ENCODE results near the gene ARFGEF3. TPM values are rescaled to one million over a fixed set of nuclear protein-coding genes. Genes with fewer than 3 reads are reported as not detected.

ARFGEF3 gene
- total RNA-seq (2013; cell fraction: nucleolus; rRNA removed), result not detected in 2 replicates
- total RNA-seq (2014; rRNA removed) (under 0.01 TPM in 2 replicates), total RNA-seq (2014; rRNA removed; fragmentation: Illumina TruSeq; extraction: Trizol) (under 0.01 TPM in 1 of 2 replicates, not detected in the other), total RNA-seq (2021) (0.03 and 0.08 TPM in 2 replicates), polyA plus RNA-seq (2011; rRNA removed) (0.01 and 0.03 TPM in 2 replicates), polyA plus RNA-seq (2014; fragmentation: Illumina TruSeq; extraction: Trizol) (0.03 TPM in 2 replicates), polyA plus RNA-seq (2014; fragmentation: Nextera tagmentation; extraction: Ambion mirVana) (under 1 TPM in 1 of 2 experiments, not detected in 1; 0.02 TPM), polyA plus RNA-seq (2014; rRNA removed) (under 0.01 and 0.01 TPM in 2 replicates), polyA plus RNA-seq (2016; fragmentation: Nextera tagmentation; extraction: Ambion mirVana) (under 1 TPM; 0.01 to 0.03 TPM), polyA minus RNA-seq (2011; rRNA and poly(A)+ RNA removed) (under 0.01 and 0.05 TPM in 2 replicates), Bru-seq, nascent RNA (percentile 15 among the genes with signal in this experiment), BruChase-seq, experiment 1, labeled RNA remaining after a 6-hour chase (percentile 13 among the genes with signal in this experiment), BruChase-seq, experiment 2, labeled RNA remaining after a 2-hour chase (percentile 18 among the genes with signal in this experiment)
- polyA plus RNA-seq (2011; ENCODE audit: low read depth), result 0.05 TPM
- 0.01 TPM in 1 of 2 replicates, not detected in the other for polyA plus RNA-seq (2011; cell fraction: cytosol; rRNA removed)
- polyA plus RNA-seq (2011; cell fraction: nucleus; rRNA removed), result 0.03 and 0.04 TPM in 2 replicates
- 0.07 and 0.13 TPM in 2 replicates for polyA plus RNA-seq (2012)
- polyA minus RNA-seq (2011; cell fraction: cytosol; rRNA and poly(A)+ RNA removed), result not detected in 2 replicates
- polyA minus RNA-seq (2011; cell fraction: nucleus; rRNA and poly(A)+ RNA removed), result 0.10 TPM in 1 of 2 replicates, not detected in the other
- long read RNA-seq, experiment 1, result 0 reads
- long read RNA-seq, experiment 2, partial matches to known transcripts, result 0 of 1 reads
- long read RNA-seq, experiment 2, other reads (novel, unspliced or antisense), result 1 of 1 reads

GRCh38 chr6:138161338-138162110, at the start of gene ARFGEF3:
TSS of gene ARFGEF3 (plus strand) at chr6:138161939. CDS start at chr6:138162087, 148 bp downstream.
- ATAC-seq (peak; percentile 85), DNase-seq (ENCODE audit: low read depth, low spot score) (no peak), FAIRE-seq (no peak)
- peaks cover 12 to 21% of the 10 kb centered on the region in 2 experiments for H3K27me3 ChIP-seq (replicated peaks in 1 of 2; ENCODE audit: control insufficient read depth in 2 of 2, insufficient read depth in 2 of 2, low read length in 1 of 2)
- BruUV-seq (replicated peaks), result no TSS peak
- H3K4me2 ChIP-seq (ENCODE audit: control insufficient read depth, insufficient read depth), result peak within 1 kb of the TSS; percentile 65; the same call in 1 of the 2 replicates
- H3K9ac ChIP-seq (ENCODE audit: control insufficient read depth, insufficient read depth, low read length), result no peak within 1 kb of the TSS
- ChIA-PET POLR2A (no interaction called here), CTCF (no interaction called here), RAD21 (ENCODE audit: unreplicated experiment) (no interaction called here), SMC1A (ENCODE audit: uncharacterized antibody, unreplicated experiment) (no interaction called here)
- H3K79me2 ChIP-seq (ENCODE audit: control insufficient read depth, insufficient read depth, low read length), result no peaks in the 10 kb centered on the region
- no peaks in the 10 kb centered on the region for H3K4me1 ChIP-seq (ENCODE audit: control insufficient read depth, insufficient read depth, low read length)
- H3K36me3 ChIP-seq (ENCODE audit: control insufficient read depth in 2 of 2, insufficient read depth in 2 of 2, low read length in 1 of 2), result no peaks in the 10 kb centered on the region
- H2AFZ ChIP-seq (ENCODE audit: control insufficient read depth, low read depth, low read length), result peak within 1 kb of the TSS; percentile 10; the same call in 1 of the 2 replicates
- peak within 1 kb of the TSS; percentile 44; the same call in 1 of the 2 replicates for H3K4me3 ChIP-seq
- TF ChIP-seq YY1 (IDR thresholded peaks at IDR 0.05; ENCODE audit: low read depth, low read length) (no peak), BHLHE40 (IDR thresholded peaks at IDR 0.05; ENCODE audit: borderline replicate concordance in 1 of 2, low read depth in 2 of 2, low read length in 1 of 2) (peak in 1 of 2 experiments; percentile 47; a peak in 1 of 4 replicates)
- 1% methylated on average over 65 of the region's 93 CpGs for WGBS (ENCODE audit: insufficient coverage, insufficient replicate concordance, low lambda C conversion rate, missing lambda C conversion rate)
- H3K9me3 ChIP-seq (replicated peaks; ENCODE audit: control insufficient read depth, insufficient read depth, low read length), result no peaks in the 10 kb centered on the region
- in situ Hi-C loops (cut with MboI) (no loop called here), intact Hi-C loops (cut with micrococcal nuclease; ENCODE audit: unreplicated experiment) (no loop called here)
- no peaks in the 10 kb centered on the region for H4K20me1 ChIP-seq (ENCODE audit: control insufficient read depth, insufficient read depth)
- no peak within 1 kb of the TSS for H3K27ac ChIP-seq (ENCODE audit: control insufficient read depth, insufficient read depth)

All from GM12878 (cell line).